Measurements from ENCODE around the gene PSMG3.

GRCh38 chr7:1597066-1597760, 27.4 kb upstream of the PSMG3 start:
- TF ChIP-seq EP300 (IDR thresholded peaks at IDR 0.05) (no peak), CTCF (IDR thresholded peaks at IDR 0.05) (no peak), POLR2A (IDR thresholded peaks at IDR 0.05) (no peak)
